Activated CD4-positive, CD25-positive, alpha-beta regulatory T cell treated with anti-CD3 and anti-CD28 coated beads, Interleukin-2, amount 50 U/mL, for 24 hours (primary cell): ENCODE results near the gene ENAH.
"Not testable (repeated sequence)": the region's sequence is repeated elsewhere in the genome, so short reads cannot be mapped to it uniquely, and the experiment has no call there.

Experiments used
- ATAC-seq, 2 donors: fragments of 150-1000 bp; cut with Tn5 transposase; one replicate each; pipeline ENCODE4 v1.10.0; 2021; ENCODE audit warnings: mild to moderate bottlenecking in 1 of 2, moderate library complexity in 1 of 2

Gene ENAH

DNA sequence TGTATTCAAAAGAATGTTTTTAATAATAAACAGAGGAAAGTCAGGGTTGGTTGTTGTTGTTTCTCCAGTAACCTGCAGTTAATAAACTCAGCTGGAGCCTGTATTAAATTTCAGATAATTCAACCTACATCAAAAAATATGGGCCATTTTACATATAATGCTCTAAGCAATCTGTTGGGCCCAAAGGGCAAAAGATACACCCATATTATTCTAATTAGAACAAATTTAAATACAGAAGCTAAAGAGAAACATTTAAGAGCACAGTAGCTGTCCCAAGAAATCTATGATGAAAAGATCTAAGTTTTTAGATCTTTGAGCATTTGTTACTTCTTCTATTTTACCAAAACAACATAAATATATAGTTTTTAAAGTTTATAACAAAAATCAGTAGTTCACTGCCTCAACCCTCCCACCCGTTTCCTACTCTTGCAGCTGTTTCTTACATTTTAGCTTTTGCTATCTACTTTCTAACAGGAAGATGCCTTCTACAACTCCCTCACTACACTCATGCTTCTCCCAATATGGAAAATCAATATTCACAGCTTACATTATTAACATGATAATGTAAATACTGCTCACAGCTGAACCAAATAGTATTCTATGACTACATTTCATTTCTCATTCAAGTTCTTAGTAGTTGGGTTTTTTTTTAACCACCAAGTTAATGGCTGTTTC lies 130.2 kb downstream of the ENAH start:
- ATAC-seq: no peak

DNA sequence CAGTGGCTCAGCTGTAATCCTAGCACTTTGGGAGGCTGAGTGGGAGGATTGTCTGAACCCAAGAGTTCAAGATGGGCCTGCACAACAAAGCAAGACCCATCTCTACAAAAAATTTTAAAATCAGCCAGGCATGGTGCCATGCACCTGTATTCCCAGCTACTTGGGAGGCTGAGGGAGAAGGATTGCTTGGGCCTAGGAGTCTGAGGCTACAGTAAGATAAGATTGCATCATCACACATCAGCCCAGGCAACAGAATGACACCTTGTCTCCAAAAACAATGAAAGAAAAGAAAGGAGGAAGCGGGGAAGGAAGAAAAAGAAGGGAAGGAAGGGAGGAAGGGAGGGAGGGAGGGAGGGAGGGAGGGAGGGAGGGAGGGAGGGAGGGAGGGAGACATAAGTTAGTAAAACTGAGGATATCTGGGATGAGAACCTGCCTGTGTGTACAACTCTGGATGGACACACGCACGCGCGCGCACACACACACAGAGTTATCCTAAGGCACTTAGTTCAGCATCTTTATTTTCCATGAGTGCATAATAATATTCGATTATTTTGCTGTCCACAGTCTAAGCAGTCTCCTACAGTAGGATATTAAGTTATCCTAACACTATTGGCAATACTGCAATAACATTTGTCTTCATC lies 132.2 kb downstream of the ENAH start:
- ATAC-seq: no peak

GRCh38 chr1:225519166-225519863 lies 133.6 kb downstream of the ENAH start:
- ATAC-seq: no peak

DNA sequence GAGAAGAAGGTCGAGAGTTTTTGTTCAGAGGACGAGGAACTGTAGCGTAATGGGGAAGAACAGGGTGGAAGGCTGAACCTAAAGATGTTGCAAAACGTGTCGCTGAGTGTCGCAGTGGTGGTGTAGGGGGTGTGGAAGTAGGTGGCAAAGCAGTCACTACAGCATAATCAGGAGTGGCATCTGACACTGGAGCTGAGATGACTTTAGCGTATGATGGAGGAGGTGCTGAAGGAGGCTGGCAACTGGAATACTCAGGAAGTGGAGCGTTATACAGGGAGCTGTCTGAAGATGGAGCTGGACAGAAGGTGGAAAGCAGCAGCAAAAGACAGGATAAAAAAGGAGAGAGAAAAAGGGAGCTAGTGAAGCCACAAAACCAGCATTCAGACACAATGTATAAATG lies 135.2 kb downstream of the ENAH start:
- ATAC-seq: no peak

DNA sequence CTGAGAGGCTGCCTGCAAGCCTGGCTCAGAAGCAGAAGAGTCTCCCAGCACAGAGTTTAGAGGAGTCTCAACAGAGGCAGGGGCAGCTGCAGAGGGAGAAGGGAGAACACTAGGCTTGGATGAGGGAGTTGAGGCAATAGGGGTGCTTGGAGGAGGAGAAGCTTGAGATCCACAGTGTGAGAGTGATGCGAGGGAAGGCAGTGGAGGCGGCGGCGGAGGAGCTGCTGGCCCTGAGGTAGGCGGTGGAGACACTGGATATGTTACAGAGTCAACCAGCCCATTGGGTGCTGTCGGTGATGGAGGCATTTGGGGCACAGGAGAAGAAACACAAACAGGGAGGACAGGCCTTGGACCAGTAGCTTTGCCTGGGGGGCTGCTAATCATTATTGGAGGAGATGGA lies 135.7 kb downstream of the ENAH start:
- no peak for ATAC-seq

- no peak for ATAC-seq
Observed at GRCh38 chr1:225514671-225515081, 138.2 kb downstream of the ENAH start.

DNA sequence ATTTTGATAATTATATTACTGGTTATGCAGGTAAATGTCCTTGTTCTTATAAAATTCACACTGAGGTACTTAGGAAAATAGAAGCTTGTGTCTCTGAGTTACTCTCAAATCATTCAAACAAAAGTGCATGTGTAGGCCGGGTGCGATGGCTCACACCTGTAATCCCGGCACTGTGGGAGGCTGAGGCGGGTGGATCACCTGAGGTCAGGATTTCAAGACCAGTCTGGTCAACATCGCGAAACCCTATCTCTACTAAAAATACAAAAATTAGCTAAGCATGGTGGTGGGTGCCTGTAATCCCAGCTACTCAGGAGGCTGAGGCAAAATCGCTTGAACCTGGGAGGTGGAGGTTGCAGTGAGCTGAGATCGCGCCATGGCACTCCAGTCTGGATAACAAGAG lies 139.3 kb downstream of the ENAH start:
- not testable (repeated sequence) for ATAC-seq

GRCh38 chr1:225511828-225512381 lies 141.0 kb downstream of the ENAH start:
- ATAC-seq: no peak

GRCh38 chr1:225510740-225511139 lies 142.2 kb downstream of the ENAH start:
- not testable (repeated sequence) for ATAC-seq

DNA sequence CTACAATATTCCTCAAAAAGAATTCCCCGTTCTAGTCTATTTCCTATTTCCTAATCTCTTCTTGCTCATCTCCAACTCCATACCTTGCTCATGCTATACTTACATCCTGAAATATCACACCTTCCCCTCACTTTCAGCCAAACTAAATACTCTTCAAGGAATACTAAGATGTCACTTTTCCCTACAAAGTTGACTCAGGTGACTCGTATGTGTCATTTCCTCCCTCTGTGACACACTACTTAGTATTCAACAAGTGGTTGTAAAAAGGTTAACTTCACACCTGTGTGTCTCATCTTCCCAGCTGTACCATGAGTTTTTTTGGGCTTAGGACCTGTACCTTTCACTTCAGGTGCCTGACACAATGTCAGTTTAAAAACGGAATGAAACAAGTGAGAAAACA lies 143.2 kb downstream of the ENAH start:
- ATAC-seq: peak; percentile 41 to 42

DNA sequence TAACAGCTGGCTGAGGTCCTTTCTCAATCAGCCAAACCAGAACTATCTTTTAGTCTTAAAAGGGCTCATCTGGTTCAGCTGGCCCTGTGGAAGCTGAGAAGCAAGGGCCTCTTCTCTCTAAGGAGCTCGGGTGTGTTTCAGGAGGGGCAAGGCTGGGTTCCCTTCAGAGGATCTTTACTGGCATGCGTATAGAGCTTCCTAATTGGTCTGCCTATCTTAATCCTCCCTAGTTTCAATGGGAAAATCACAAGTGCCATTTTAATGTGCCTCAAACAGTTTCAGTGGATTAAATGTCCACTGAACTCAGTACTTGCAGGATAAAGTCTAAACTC lies 143.6 kb downstream of the ENAH start:
- no peak for ATAC-seq

DNA sequence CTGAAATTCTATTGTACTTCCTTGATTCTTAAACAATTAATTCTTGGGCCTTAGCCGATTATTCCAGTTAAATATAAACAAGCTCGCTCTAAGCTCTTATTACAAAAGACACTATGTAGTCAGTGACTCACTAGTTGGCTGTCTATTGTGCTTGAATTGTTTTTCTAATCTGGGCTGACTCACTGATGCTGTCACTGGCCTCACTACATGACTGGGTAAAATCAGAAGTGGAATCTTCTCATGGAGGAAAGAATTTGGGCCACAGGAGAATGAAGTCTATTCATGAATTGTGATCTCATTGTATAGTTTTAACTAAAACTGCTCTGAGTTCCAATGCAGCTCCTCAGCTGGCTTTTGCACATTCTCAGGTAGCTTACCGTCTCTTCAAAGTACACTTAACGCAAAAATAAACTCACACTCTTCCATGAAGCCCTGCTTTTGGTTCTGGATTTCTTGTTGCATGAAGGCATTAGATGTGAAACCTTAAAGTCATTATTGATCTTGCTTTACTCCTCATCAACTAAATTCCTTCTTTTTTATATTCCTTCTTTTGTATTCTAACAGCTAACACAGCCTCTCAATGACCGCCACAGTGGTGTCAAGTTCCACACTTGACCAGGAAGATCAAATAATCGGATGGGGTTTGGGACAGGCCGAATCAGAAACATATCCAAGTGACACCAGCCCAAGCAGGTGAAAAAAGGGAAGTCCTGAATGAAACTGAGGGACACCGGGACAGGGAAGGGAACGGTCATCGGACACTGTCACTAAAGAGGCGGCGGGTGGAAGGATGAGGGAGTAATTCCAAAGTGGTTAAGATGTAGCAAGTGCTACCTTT lies 144.2 kb downstream of the ENAH start:
- peak; percentile 76 to 96 for ATAC-seq

DNA sequence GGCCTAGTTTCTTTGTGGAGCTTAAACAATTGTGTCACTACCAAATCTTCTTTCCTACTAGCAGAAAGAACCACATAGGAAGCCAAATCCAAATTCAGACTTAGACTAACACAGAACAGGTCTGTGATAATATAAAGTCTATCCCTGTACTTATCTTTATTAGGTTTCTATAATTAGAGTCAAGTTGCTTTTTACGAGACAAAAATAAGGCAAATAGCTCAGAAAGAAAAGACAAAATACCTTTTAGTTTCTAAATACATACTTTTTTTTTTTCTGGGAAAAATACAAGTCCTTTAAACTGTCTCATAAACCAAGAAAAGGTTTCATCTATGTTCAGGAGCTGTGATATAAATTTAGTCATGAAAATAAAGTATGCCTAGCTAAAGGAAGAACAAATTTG lies 146.2 kb downstream of the ENAH start:
- ATAC-seq: no peak

GRCh38 chr1:225504776-225505175 lies 148.1 kb downstream of the ENAH start:
- ATAC-seq: no peak

DNA sequence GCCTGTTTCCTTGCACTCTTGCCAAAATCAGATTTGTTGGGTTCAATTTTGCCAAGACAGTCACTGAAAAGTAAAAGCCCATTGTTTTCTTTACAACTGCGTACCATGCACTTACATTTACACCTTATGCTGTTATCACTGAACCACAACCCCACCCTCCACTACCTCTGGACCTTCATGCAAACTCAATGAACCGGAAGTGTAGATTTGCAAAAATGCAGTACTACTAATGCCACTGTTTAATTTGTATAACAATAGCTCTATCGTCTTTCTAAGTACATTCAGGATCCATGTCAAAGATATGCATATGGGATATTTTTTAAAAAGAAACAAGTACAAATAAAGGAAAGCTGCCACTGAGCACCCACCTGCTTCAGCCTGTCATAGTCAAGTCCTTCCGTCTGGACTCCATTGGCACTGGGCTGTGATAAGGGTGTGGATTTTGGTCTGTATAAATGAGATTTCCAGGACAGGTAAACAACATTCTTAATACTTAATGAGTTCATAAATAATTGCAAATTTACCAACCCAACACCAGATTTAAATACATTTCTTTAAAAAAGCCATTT lies 152.2 kb downstream of the ENAH start:
- ATAC-seq: no peak

GRCh38 chr1:225498549-225499136 lies 154.3 kb downstream of the ENAH start:
- ATAC-seq: no peak

- ATAC-seq: no peak
Observed at GRCh38 chr1:225494789-225495359, 158.0 kb downstream of the ENAH start.

GRCh38 chr1:225493591-225494246 lies 159.2 kb downstream of the ENAH start:
- no peak for ATAC-seq

- no peak for ATAC-seq
Observed at GRCh38 chr1:225488676-225489075, 164.2 kb downstream of the ENAH start.

DNA sequence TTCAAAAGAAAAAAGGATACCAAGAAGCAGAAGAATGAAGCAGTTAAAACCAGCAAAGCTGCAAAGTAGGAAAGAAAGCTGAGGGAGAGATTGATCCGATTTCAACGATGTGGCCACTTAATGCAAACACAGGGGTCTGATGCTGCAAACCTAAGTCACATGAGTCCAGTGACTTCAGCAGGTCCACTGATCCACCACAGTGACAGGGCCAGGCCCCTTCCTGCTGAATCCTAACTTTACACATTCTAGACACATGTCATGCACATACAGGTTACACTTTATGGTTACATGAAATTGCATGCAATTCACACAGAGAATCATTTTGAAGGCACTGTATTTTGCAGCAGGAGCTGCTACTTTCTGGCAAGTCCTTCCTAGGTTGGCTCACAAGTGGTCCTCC lies 166.1 kb downstream of the ENAH start:
- no peak for ATAC-seq

DNA sequence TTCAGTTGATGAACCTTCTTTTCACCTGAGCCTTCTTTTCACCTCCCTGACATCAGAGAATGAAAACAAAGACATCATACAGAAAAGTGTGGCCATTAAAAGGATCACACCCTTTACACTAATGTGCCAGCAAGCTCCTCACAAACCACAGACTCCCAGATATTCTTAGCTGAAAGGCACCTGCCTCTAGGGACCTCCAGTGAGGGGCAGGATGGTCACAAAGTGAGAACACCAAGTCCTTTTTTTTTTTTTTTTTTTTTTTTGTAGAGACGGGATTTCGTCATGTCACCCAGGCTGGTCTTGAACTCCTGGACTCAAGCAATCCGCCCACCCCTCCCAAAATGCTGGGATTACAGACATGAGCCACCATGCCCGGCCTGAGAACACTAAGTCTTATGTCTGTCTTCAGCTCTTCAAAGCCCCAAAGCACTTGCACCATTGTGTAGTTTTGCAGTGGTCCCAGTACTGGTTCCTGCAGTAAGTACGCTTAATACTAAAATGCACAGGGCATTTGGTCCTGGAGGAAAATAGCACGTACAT lies 166.9 kb downstream of the ENAH start:
- ATAC-seq: no peak
